ENCODE data around the gene L2HGDH.

Gene L2HGDH

DNA sequence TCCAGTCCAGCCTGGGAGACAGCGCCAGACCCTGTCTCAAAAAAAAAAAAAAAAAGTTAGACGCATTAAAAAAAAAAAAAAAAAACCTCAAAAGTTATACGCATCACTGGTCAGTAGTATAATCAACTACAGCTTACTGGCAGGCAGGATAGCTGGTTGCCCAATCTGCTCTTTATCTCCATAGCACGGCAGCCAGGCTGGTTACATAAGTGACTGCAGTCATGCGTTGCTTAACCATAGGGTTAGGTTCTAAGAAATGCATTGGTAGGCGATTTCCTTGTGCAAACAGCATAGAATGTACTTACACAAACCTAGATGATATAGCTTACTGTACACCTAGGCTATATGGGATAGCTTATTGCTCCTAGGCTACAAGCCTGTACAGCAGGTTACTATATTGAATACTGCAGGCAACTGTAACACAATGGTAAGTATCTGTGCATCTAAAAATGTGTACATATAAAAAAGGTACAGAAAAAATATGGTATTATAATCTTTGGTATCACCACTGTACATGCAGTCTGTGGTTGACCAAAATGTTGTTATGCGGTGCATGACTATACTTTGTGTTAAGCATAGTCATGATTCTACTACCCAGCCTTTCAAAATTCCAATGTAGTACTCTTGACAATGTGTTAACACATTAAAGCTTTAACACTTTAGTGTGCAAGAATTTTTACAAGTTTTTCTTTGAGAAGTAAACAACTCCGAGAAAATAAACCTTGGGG, 8.1 kb downstream of the L2HGDH start:
- Histone ChIP-seq H3K4me1 (ENCODE audit: low read depth, poor library complexity, severe bottlenecking) (peaks cover 3% of the 10 kb centered on the region), H3K4me3 (IDR thresholded peaks at IDR 0.05; ENCODE audit: insufficient read depth, low read depth, low read length) (no peak overlapping the region), H4K20me1 (ENCODE audit: insufficient read depth) (no peaks in the 10 kb centered on the region), H3K79me2 (ENCODE audit: insufficient read depth, low read depth) (no peaks in the 10 kb centered on the region), H3K4me2 (no peak overlapping the region), H2AFZ (ENCODE audit: low read depth) (no peak overlapping the region), H3K27ac (no peak overlapping the region), H3K27me3 (ENCODE audit: insufficient read depth, low read depth) (no peaks in the 10 kb centered on the region), H3K9ac (no peak overlapping the region), H3K36me3 (ENCODE audit: insufficient read depth) (no peaks in the 10 kb centered on the region)
- TF ChIP-seq, protein P1, sequence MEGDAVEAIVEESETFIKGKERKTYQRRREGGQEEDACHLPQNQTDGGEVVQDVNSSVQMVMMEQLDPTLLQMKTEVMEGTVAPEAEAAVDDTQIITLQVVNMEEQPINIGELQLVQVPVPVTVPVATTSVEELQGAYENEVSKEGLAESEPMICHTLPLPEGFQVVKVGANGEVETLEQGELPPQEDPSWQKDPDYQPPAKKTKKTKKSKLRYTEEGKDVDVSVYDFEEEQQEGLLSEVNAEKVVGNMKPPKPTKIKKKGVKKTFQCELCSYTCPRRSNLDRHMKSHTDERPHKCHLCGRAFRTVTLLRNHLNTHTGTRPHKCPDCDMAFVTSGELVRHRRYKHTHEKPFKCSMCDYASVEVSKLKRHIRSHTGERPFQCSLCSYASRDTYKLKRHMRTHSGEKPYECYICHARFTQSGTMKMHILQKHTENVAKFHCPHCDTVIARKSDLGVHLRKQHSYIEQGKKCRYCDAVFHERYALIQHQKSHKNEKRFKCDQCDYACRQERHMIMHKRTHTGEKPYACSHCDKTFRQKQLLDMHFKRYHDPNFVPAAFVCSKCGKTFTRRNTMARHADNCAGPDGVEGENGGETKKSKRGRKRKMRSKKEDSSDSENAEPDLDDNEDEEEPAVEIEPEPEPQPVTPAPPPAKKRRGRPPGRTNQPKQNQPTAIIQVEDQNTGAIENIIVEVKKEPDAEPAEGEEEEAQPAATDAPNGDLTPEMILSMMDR (conservative IDR thresholded peaks at IDR 0.05; ENCODE audit: low read depth, low read length) = no peak

DNA sequence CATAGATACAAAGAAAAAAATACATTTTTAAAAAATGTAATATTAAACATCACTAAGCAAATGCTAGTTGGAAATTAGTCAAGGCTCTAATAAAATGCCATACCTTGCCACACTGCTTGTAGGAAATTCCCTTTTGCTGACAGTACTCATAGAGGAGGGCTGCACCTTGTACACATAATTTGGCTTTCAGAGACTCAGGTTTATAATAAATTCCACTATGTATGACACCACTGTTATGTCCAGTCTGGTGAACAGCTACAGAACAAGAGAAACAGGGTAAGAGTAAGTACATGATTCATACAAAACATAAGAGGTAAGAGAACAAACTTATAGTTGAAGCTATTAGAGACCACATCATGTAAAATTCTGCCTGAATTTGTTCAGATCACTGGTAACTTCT, 10.1 kb downstream of the L2HGDH start:
- Histone ChIP-seq H3K79me2 (ENCODE audit: insufficient read depth, low read depth) (no peaks in the 10 kb centered on the region), H3K27ac (no peak overlapping the region), H3K4me3 (IDR thresholded peaks at IDR 0.05; ENCODE audit: insufficient read depth, low read depth, low read length) (no peak overlapping the region), H3K9ac (no peak overlapping the region), H2AFZ (ENCODE audit: low read depth) (no peak overlapping the region), H4K20me1 (ENCODE audit: insufficient read depth) (no peaks in the 10 kb centered on the region), H3K36me3 (ENCODE audit: insufficient read depth) (no peaks in the 10 kb centered on the region), H3K4me2 (no peak overlapping the region), H3K27me3 (ENCODE audit: insufficient read depth, low read depth) (no peaks in the 10 kb centered on the region), H3K4me1 (ENCODE audit: low read depth, poor library complexity, severe bottlenecking) (peaks cover 3% of the 10 kb centered on the region)
- TF ChIP-seq, protein P1 (conservative IDR thresholded peaks at IDR 0.05; ENCODE audit: low read depth, low read length) = no peak

GRCh38 chr14:50299585-50299984, 12.4 kb downstream of the L2HGDH start:
- Histone ChIP-seq H3K4me3 (IDR thresholded peaks at IDR 0.05; ENCODE audit: insufficient read depth, low read depth, low read length) (no peak overlapping the region), H2AFZ (ENCODE audit: low read depth) (no peak overlapping the region), H3K79me2 (ENCODE audit: insufficient read depth, low read depth) (no peaks in the 10 kb centered on the region), H3K4me2 (no peak overlapping the region), H4K20me1 (ENCODE audit: insufficient read depth) (no peaks in the 10 kb centered on the region), H3K4me1 (ENCODE audit: low read depth, poor library complexity, severe bottlenecking) (peaks cover 3% of the 10 kb centered on the region), H3K27me3 (ENCODE audit: insufficient read depth, low read depth) (no peaks in the 10 kb centered on the region), H3K27ac (no peak overlapping the region), H3K36me3 (ENCODE audit: insufficient read depth) (no peaks in the 10 kb centered on the region), H3K9ac (no peak overlapping the region)
- TF ChIP-seq, protein P1 (conservative IDR thresholded peaks at IDR 0.05; ENCODE audit: low read depth, low read length) = no peak

GRCh38 chr14:50290306-50290705, 21.7 kb downstream of the L2HGDH start:
- Histone ChIP-seq H4K20me1 (ENCODE audit: insufficient read depth) (no peaks in the 10 kb centered on the region), H3K27ac (no peak overlapping the region), H3K27me3 (ENCODE audit: insufficient read depth, low read depth) (no peaks in the 10 kb centered on the region), H3K4me1 (ENCODE audit: low read depth, poor library complexity, severe bottlenecking) (no peaks in the 10 kb centered on the region), H3K9ac (no peak overlapping the region), H3K79me2 (ENCODE audit: insufficient read depth, low read depth) (no peaks in the 10 kb centered on the region), H2AFZ (ENCODE audit: low read depth) (no peak overlapping the region), H3K4me2 (no peak overlapping the region), H3K4me3 (IDR thresholded peaks at IDR 0.05; ENCODE audit: insufficient read depth, low read depth, low read length) (no peak overlapping the region), H3K36me3 (ENCODE audit: insufficient read depth) (no peaks in the 10 kb centered on the region)
- TF ChIP-seq, protein P1 (conservative IDR thresholded peaks at IDR 0.05; ENCODE audit: low read depth, low read length) = no peak

Measured in KMS-11 (cell line).